ENCODE results near the gene NREP.

The NREP gene

DNA sequence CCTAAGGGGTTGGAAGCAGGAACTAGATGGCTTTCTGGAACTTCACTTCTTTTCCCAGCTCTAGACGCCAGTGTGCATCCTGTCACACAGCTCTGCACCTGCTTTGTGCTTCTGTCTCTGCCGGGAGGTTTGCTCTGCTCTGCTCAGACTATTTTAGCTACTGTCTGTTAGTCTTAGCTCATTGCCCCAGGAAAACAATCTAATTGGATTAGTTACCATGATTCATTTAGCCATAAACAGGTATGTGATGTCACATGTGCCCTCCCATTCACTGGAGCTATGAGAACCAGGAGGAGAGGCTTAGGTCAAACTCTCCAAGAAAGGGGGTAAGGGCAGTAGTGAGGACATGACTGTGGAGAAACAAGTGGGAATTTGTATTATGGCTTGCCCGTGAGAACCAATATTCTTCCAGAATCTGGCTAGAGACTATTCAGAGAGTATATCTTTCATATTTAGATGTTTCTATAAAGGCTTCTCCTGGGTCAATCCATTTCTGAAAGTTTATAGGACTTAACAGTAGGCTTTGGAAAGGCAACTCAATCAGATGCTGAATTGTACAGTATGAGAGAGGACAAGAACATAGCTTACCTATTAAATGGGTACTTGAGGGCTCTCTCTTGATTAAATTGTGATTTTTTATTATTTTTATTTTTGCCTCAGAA lies 22.4 kb upstream of the NREP start:
- no peak for DNase-seq (ENCODE audit: extremely low read depth, low read depth)
- TF ChIP-seq, protein P1, sequence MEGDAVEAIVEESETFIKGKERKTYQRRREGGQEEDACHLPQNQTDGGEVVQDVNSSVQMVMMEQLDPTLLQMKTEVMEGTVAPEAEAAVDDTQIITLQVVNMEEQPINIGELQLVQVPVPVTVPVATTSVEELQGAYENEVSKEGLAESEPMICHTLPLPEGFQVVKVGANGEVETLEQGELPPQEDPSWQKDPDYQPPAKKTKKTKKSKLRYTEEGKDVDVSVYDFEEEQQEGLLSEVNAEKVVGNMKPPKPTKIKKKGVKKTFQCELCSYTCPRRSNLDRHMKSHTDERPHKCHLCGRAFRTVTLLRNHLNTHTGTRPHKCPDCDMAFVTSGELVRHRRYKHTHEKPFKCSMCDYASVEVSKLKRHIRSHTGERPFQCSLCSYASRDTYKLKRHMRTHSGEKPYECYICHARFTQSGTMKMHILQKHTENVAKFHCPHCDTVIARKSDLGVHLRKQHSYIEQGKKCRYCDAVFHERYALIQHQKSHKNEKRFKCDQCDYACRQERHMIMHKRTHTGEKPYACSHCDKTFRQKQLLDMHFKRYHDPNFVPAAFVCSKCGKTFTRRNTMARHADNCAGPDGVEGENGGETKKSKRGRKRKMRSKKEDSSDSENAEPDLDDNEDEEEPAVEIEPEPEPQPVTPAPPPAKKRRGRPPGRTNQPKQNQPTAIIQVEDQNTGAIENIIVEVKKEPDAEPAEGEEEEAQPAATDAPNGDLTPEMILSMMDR (IDR thresholded peaks at IDR 0.05; ENCODE audit: low read depth, low read length) = no peak

DNA sequence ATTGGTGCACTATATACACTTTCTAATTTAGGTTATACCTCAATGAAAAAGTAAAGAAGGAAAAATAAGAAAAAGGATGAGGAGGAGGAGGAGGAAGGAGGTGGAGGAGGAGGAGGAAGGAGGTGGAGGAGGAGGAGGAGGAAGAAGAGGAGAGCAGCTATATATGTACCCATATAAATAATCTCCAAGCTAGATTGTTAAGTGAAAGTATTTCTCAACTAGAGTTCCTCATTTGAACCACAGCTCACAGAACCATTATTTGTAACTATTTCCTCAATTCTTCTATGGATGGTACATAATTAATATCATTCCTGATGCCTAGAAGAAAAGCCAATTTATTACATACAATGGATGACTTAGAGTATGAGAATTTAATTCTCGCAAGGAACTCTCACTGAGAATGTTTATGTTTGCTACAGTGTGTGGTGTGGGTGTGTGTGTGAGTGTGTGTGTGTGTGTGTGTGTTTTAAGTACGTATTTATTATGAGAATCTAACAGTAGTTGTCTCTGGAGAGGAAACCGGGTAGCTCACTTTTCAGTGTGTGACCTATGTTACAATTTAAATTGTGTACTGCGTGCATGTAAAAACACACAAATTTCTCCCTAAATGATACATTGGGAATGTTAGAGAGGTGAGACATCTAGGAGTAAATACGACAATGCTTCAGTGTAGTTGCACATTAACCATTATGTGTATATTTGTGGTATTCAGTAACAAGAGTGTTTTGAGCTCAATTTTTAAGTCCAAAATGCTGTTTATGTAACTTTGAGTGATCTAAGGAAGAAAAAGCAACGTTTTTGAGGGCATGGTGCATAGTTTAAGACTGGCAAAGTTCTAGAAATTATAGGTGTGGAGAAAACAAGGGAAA lies 20.2 kb upstream of the NREP start:
- no peak for DNase-seq (ENCODE audit: extremely low read depth, low read depth)
- TF ChIP-seq, protein P1 (IDR thresholded peaks at IDR 0.05; ENCODE audit: low read depth, low read length) = no peak

- DNase-seq (ENCODE audit: extremely low read depth, low read depth) = peak; percentile 18
Observed at GRCh38 chr5:111775224-111775623, 18.2 kb upstream of the NREP start.

DNA sequence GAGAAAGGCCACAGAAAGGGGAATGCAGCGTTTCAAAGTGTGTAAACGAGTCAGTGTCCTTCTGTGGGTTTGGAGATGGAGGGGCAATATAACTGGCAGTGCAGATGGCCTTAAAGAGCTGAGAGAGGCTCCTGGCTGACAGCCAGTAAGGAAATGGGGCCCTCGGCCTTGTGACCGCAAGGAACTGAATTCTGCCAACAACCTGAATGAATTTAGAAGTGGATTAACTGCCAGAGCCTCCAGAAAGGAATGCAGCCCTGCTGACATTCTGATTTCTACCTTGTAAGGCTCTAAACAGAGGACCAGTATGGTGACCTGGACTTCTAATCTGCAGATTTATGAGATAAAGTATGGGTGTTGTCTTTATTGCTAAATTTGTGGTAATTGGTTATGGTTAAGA lies 17.5 kb upstream of the NREP start:
- no peak for DNase-seq (ENCODE audit: extremely low read depth, low read depth)
- TF ChIP-seq, protein P1 (IDR thresholded peaks at IDR 0.05; ENCODE audit: low read depth, low read length) = no peak

More at GRCh38 chr5:111775224-111775623, 18.2 kb upstream of the NREP start:
- TF ChIP-seq, protein P1 (IDR thresholded peaks at IDR 0.05; ENCODE audit: low read depth, low read length) = no peak

GRCh38 chr5:111772456-111773122 lies 15.6 kb upstream of the NREP start:
- DNase-seq (ENCODE audit: extremely low read depth, low read depth) = no peak
- TF ChIP-seq, protein P1 (IDR thresholded peaks at IDR 0.05; ENCODE audit: low read depth, low read length) = no peak

DNA sequence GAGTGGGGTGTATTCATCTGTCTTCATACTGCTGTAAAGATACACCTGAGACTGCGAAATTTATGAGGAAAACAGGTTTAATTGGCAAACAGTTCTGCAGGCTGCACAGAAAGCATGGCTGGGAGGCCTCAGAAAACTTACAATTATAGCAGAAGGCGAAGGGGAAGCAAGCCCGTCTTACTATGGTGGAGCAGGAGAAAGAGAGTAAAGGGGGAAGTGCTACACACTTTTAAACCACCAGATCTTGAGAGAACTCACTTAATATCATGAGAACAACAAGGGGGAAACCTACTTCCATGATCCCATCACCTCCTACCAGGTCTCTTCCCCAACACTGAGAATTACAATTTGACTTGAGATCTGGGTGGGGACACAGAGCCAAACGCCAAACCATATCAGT lies 12.5 kb upstream of the NREP start:
- TF ChIP-seq, protein P1 (IDR thresholded peaks at IDR 0.05; ENCODE audit: low read depth, low read length) = no peak
- no peak for DNase-seq (ENCODE audit: extremely low read depth, low read depth)
